Measurements from ENCODE around the gene RAB32.

RAB32 gene

GRCh38 chr6:146582857-146583256 is 39.2 kb downstream of the RAB32 start:
- DNase-seq (ENCODE audit: low read depth): peak; percentile 65

DNA sequence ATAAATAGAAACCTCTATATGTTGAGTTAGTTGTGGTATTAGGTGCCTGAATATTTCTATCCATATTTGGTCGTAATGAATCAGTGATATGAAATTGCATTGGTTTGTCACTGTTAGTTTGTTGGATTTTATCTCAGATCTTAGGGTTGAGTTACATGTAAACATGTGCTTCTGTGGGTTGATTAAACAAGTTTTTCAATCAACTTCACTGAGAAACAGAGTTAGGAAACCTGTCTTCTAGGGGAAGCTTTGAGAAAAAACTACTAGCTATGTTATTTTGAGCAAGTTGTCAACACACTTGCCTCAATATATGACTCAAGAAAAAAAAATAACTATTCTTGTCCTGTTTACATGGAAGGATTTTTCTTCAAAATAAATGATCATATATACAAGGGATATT is 40.3 kb downstream of the RAB32 start:
- DNase-seq (ENCODE audit: low read depth): peak; percentile 31

DNA sequence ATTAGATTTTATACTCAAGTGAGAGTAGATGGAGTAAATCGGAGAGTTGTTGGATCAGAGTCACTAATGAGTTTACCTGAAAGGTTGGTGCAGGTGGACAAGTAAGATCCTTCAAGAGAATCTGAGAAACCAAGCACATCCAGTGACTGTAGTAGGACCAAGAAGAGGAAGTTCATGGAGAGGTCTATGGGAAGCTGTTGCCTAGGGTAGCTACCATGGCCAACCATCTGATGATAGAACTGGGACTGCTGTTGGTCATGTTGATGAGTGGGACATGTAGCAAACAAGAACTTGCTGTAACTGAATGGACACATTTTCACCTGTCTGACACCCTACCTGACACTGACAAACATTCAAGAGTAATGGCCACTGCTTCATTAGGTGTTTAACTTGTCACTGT is 43.8 kb downstream of the RAB32 start:
- DNase-seq (ENCODE audit: low read depth): no peak

- no peak for DNase-seq (ENCODE audit: low read depth)
Observed at GRCh38 chr6:146590492-146590891, 46.9 kb downstream of the RAB32 start.

DNA sequence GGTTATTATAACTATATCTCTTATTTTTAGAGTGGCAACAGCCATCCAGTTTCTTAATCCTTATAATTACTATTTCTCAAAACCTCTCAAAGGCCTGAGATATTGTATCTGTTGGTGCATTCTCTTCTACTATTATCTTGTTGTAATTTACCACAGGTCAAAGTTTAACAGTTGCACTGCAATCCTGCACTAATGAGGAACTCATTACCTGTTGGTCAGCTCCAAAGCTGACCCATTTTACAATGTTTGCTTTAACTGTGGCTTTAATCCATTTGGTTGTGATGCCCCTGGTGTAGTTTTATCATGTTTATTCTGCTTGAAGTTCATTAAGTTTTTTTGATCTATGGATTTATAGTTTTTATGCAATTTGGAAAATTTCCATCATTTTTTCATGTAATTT is 48.8 kb downstream of the RAB32 start:
- no peak for DNase-seq (ENCODE audit: low read depth)

DNA sequence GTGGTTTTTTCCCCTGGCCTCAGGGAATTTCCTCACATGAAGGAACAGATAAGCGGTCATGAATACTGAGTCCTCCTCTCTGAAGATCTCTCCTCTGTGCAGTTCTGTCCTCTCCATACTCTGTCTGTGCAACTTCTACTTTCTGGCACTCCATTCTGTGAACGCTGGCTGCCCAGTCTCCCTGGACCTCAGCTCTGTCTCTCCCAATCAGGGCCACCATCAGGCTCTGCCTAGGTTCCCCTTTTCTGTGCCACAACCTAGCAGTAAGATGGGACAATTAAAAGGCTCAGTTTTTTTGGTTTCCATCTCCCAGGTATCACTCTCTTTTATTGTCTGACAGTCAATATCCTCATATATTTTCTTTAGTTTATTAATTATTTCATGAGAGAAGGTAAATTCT is 50.4 kb downstream of the RAB32 start:
- DNase-seq (ENCODE audit: low read depth): no peak

- no peak for DNase-seq (ENCODE audit: low read depth)
Observed at GRCh38 chr6:146594495-146594894, 50.9 kb downstream of the RAB32 start.

DNA sequence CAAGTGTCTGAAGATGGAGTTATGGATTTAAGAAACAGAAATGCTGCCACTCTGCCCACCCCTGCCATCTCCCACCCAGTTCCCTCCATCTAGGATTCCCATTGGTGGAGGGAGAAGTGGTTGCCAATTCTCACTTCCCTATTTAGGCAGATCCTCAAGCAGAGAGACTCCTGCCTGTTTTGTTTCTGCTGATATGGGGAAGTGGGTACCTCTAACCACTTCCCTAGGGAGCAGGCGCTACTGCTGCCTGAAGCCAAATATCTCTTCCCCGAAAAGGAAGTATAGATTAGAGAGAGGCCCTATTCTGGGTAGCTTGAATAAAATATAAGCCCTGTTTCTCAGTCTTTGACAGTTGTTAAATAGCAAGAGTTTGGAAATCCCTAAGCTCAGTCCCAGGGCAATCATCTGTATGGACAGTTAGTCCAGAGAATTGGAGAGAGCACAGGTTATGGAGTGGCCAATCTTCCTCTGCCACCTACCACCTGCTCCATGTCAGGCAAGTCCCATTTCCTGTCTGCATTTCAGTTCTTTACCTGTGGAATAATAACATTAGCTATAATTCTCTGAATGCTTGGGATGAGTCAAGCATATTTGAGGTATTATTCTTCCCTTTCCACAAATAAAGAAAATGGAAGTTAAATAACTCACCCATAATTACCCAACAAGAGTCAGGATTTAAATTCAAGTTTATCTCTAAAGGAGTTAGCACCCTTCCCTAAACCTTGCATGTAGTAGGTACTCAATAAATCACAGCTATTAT is 52.5 kb downstream of the RAB32 start:
- no peak for DNase-seq (ENCODE audit: low read depth)

DNA sequence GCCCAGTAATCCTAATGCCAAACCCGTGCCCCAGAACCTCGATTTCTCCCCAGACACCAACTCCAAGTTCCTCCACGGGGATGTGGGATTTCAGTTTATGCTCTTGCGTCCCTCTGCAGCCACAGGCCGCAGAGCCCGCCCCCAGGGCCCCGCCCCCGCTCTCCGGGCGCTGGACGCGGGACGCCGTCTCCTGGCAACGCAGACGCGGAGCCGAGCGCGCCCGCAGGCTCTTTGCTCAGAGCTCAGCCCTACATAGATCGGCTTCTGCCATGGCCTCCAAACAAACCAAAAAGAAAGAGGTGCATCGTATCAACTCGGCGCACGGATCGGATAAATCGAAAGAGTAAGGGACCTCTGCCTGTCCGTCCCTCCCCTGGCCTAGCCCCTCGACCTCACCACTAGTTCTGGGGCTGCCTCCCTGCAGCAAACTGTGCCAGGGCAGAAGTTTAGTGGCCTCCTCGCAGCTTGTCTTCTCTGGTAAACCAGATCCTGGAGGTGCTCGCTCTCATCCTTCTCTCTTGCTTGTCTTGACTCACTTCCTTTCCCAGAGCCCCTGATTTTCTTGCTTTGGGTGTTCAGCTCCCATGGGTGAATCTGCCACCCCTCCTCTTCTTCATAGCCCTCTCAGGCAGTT is 55.3 kb downstream of the RAB32 start, which contains the start of gene ADGB:
Gene ADGB (plus strand): TSS at position 201 of the 634 bp plus-strand sequence. CDS start 69 bp downstream, at position 270.
- peak; percentile 46 for DNase-seq (ENCODE audit: low read depth)

DNA sequence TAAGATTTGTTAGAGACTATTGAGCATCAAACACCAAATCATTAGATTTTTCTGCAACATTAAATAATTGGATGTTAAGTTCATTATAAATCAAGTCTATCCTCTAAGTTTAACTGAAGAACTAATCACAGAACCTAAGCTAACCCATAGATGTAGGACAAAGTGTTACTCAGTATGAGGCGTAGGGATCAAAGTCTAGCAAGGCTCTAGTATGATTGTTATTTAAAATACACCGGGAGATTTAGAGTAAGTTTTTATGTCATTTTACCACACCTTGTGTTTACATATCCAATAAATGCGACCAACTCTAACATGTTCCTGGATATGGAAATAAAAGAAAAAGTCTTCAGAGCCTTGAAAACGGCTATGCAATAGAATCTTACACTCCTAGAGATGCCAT is 57.7 kb downstream of the RAB32 start:
- no peak for DNase-seq (ENCODE audit: low read depth)

DNA sequence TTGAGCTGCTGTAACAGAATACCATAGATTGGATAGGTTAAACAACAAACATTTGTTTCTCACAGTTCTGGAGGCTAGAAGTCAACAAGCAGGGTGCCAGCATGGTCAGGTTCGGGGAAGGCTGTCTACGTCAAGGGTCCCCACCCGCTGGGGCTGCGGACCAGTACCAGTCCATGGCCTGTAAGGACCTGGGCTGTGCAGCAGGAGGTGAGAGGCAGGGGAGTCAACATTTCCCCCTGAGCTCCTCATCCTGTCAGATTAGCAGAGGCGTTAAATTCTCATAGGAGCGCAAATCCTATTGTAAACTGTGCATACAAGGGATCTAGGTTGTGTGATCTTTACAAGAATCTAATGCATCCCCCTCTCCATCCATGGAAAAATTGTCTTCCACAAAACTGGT is 58.9 kb downstream of the RAB32 start:
- DNase-seq (ENCODE audit: low read depth): no peak
